GM18873 (cell line): ENCODE results near the gene SLC29A2.

Experiments used
- ATAC-seq: cut with Tn5 transposase; IDR thresholded peaks from one replicate; pipeline ENCODE4 v1.9.1; 2021; ENCODE audit warnings: mild to moderate bottlenecking, moderate library complexity, moderate number of reproducible peaks; ENCODE audit not compliant: unreplicated experiment, low FRiP score

The SLC29A2 gene

GRCh38 chr11:66335531-66336233 is 35.9 kb downstream of the SLC29A2 start:
- no peak for ATAC-seq

- ATAC-seq = no peak
Observed at GRCh38 chr11:66334605-66335442, 36.7 kb downstream of the SLC29A2 start.

- ATAC-seq = no peak
Observed at GRCh38 chr11:66333896-66334604, 37.5 kb downstream of the SLC29A2 start.

GRCh38 chr11:66333220-66333877 is 38.2 kb downstream of the SLC29A2 start:
- no peak for ATAC-seq

- ATAC-seq = no peak
Observed at GRCh38 chr11:66332371-66333219, 39.0 kb downstream of the SLC29A2 start.

GRCh38 chr11:66331542-66332370 is 39.8 kb downstream of the SLC29A2 start:
- no peak for ATAC-seq

GRCh38 chr11:66330931-66331330 is 40.6 kb downstream of the SLC29A2 start:
- no peak for ATAC-seq

- no peak for ATAC-seq
Observed at GRCh38 chr11:66329165-66329673, 42.3 kb downstream of the SLC29A2 start.

- no peak for ATAC-seq
Observed at GRCh38 chr11:66328302-66329144, 43.0 kb downstream of the SLC29A2 start.

- no peak for ATAC-seq
Observed at GRCh38 chr11:66328031-66328301, 43.6 kb downstream of the SLC29A2 start.

GRCh38 chr11:66327171-66328030 is 44.2 kb downstream of the SLC29A2 start:
- ATAC-seq = no peak

GRCh38 chr11:66326261-66327111 is 45.1 kb downstream of the SLC29A2 start:
- no peak for ATAC-seq

GRCh38 chr11:66325263-66325671 is 46.3 kb downstream of the SLC29A2 start:
- ATAC-seq = no peak

- ATAC-seq = no peak
Observed at GRCh38 chr11:66324664-66325063, 46.9 kb downstream of the SLC29A2 start.

- ATAC-seq = no peak
Observed at GRCh38 chr11:66323684-66324083, 47.9 kb downstream of the SLC29A2 start.

- no peak for ATAC-seq
Observed at GRCh38 chr11:66322732-66323427, 48.7 kb downstream of the SLC29A2 start.
